GM12872 (cell line): ENCODE results near the gene DNAAF1.

Source experiments
- CTCF ChIP-seq: IDR thresholded peaks from 3 replicates; pipeline ENCODE4 v1.5.1; 2011; ENCODE audit warnings: low read depth, mild to moderate bottlenecking, low read length, moderate library complexity; ENCODE audit not compliant: insufficient read depth

Gene DNAAF1

GRCh38 chr16:84212631-84213030, 67.5 kb downstream of the DNAAF1 start:
- TF ChIP-seq CTCF = no peak

GRCh38 chr16:84214451-84215066, 69.5 kb downstream of the DNAAF1 start:
- TF ChIP-seq CTCF = no peak

GRCh38 chr16:84215531-84215930, 70.4 kb downstream of the DNAAF1 start:
- no peak for TF ChIP-seq CTCF

- no peak for TF ChIP-seq CTCF
Measured at GRCh38 chr16:84218176-84218823, 73.2 kb downstream of the DNAAF1 start.

- no peak for TF ChIP-seq CTCF
Measured at GRCh38 chr16:84218956-84219355, 73.8 kb downstream of the DNAAF1 start.

- no peak for TF ChIP-seq CTCF
Measured at GRCh38 chr16:84220851-84221250, 75.7 kb downstream of the DNAAF1 start.

- no peak for TF ChIP-seq CTCF
Measured at GRCh38 chr16:84223456-84223855, 78.3 kb downstream of the DNAAF1 start.

- no peak for TF ChIP-seq CTCF
Measured at GRCh38 chr16:84224554-84224953, 79.4 kb downstream of the DNAAF1 start.
